SK-MEL-5 (cell line): ENCODE results near the gene COL18A1. TPM values are rescaled to one million over a fixed set of nuclear protein-coding genes. Genes with fewer than 3 reads are reported as not detected.
"Not testable (repeated sequence)": the region's sequence is repeated elsewhere in the genome, so short reads cannot be mapped to it uniquely, and the experiment has no call there.

Source experiments
- DNase-seq: peaks from one replicate; pipeline ENCODE4 v3.0.0-alpha.2; 2016; ENCODE audit warnings: low read depth, low spot score
- in situ Hi-C: cut with HindIII; loops from 2 replicates; pipeline ENCODE4 v1.10.0; 2016; ENCODE audit warnings: low sequenced_read_pairs, high pct_unique_total_duplicates, low pct_unique_long_range_greater_than_20kb
- total RNA-seq: library from RNA; depleted of rRNA; stranded (reverse); fragments of >200 nt; shearing (Covaris generic); gene quantifications from 2 replicates; pipeline ENCODE4 v1.2.3, GENCODE V29; 2014

Gene COL18A1
- total RNA-seq, 1 experiment from 2014 or later: 12.4 TPM

DNA sequence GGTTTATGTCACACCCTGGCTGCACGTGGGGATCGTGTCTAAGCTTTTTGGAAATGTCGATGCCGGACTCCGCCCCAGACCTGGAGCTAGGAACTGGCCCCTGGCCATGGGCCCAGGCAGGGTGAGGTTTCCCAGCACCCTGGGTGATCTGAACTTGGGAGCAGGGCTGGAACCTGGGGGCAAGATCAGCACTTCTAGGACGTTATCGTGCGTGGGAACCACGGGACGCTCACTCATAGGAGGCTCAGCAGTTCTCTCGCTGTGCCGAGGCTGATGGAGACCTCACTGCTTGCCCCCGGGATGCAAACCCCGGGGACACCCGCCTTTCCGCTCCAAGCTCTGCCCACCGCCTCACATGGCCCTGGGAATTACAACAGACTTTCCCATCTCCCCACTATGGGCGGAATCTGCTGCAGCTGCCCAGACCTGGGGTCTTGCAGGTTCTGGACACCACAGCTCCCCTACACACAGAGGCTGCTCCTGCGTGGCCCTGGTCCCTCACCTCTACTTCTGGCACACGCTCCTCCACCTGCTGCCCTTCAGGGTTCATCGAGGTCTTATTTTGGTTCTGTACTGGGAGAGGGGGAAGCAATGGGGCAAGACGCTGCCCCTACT, 35.9 kb downstream of the COL18A1 start:
- DNase-seq: no peak
- in situ Hi-C loops: no loop called here

DNA sequence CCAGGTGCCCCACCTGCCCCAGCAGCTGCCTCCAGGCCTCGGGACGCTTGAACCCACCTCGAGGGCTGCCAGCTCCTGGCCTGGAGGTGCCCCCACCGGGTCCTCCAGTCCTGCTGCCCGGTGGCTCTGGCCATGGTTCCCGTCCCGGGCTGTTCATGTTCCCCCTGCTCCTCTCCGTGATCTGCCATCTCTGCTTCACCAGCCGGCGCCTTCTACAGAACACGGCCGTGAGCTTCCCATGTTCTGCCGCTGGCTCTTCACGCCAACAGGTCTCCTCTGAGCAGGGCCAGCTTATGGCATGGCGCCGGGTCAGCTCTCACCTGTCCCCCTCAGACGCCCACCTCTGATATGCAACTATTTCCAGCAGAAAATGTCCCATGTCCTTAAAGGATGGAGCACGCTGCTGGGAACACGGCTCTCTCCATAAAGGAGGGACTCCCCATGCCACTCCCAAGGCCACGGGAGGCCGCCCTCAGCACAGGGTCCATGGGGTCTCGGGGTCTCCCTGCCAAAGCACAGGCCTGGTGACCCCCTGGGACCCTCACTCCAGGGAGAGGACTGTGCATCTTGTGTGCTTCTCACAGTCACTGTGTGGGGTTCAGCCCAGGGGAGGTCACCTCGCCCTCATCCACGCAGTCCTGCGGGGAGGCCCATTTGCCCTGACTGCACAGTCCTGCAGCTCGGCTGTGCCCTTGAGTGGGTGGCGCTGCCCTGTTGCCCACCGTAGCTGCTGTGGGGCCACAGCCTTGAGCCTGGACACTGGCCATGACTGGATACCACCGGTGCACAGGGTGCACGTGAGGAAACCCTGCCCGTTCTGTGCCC, 36.7 kb downstream of the COL18A1 start:
- no peak for DNase-seq
- in situ Hi-C loops: no loop called here

DNA sequence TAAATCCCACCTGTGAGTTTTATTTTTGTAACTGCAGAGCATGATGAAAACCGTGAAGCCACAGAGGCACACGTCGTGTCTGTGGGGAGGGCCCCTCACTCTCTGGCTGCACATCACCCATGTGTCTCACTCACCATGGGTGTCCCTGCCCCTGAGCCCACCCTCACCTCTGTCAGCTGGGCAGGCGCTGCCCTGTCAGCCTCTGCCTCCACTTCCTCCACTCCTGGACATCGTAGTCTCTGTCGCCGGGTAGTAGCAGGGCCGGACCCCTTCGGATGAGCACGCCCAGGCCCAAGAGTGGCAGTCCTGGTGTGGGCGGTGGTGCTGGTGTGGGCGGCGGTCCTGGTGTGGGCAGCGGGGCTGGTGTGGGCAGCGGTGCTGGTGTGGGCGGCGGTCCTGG, 37.3 kb downstream of the COL18A1 start:
- in situ Hi-C loops: no loop called here
- DNase-seq: no peak

DNA sequence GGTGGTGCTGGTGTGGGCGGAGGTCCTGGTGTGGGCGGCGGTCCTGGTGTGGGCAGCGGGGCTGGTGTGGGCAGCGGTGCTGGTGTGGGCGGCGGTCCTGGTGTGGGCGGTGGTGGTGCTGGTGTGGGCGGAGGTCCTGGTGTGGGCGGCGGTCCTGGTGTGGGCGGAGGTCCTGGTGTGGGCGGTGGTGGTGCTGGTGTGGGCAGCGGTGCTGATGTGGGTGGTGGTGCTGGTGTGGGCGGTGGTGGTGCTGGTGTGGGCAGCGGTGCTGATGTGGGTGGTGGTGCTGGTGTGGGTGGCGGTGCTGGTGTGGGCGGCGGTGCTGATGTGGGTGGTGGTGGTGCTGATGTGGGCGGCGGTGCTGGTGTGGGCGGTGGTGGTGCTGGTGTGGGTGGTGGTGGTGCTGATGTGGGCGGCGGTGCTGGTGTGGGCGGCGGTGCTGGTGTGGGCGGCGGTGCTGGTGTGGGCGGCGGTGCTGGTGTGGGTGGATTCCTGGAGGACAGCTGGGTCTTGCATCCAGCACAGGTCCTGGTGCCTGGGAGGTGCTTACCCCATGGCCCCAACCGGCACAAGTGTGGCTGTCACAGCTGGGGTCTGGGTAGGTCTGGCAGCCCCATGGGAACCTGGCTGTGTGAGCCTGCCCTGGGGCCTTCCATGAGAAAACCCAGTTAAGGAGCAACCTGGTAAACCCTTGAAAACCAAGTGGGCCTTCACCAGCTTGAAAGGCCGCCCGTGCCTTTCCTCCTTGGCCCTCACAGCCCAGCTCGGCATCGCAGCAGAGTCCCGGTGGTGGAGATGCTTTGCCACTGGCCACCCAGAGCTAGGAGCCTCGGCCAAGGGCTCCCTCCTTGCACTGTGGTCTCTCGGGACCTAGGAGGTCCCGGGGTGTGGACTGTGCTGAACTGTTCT, 38.0 kb downstream of the COL18A1 start:
- DNase-seq, in situ Hi-C loops: not testable (repeated sequence)

DNA sequence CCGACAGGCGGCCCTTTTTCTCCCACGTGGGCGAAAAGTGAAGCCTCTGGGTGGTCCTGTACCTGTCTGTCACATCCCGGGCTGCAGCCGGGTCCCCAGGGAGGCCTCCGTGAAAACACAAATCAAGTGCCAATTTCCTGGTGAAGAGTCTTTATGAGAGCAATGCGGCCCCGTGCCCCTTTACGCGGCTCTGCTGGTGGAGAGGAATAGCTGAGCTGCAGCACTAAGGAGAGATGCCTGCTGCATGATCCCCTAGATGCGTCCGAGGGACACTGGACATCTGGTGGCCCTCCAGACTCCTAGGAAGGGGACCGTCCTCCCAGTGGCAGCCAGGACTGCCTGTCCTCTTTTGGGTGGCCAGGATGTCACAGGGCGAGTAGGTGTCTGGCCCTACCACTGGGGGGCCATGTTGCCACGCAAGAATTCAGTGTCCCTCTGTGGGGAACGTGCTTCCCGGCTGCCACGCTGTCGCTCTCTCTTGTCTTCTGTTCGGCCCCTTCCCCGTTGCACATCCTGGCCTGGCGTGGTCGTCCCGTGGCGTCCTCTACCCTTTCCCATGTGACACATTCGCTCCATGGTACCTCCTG, 38.7 kb downstream of the COL18A1 start:
- no peak for DNase-seq
- in situ Hi-C loops: no loop called here

DNA sequence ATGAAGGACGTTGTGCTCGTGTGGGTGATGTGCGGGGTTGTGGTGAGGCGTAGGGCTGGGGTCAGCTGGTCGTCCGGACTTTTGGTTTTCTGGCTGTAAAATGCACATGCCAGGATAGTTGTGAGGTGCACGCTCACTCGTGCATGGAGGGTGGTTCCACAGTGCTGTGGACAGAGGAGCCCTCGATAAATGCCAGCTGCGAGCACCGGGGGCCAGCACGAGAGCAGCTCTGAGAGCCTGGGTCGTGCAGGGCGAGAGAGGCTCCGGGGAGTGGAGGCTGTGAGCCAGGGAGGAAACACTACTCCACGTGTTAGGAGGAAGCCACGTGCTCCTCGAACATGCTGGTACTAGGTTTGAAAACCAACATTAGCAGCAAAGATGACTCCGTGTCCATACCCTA, 39.4 kb downstream of the COL18A1 start:
- in situ Hi-C loops: no loop called here
- no peak for DNase-seq

DNA sequence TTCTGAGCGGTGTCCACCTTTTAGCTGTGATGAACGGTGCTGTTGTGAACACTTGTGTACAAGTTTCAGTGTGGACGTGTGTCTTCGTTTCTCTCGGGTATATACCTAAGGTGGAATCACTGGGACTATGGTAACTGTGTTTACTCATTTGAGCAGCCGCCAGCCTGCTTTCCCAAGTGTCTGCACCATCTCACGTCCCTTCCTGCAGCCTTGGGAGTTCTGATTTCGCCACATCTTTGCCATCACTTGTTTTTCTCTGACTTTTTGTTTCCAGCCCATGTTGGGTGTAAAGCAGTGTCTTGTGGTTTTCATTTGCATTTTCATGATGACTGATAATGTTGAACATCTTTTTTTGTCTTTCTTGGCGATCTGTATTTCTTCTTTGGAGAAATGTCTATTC, 40.4 kb downstream of the COL18A1 start:
- no peak for DNase-seq
- in situ Hi-C loops: no loop called here

DNA sequence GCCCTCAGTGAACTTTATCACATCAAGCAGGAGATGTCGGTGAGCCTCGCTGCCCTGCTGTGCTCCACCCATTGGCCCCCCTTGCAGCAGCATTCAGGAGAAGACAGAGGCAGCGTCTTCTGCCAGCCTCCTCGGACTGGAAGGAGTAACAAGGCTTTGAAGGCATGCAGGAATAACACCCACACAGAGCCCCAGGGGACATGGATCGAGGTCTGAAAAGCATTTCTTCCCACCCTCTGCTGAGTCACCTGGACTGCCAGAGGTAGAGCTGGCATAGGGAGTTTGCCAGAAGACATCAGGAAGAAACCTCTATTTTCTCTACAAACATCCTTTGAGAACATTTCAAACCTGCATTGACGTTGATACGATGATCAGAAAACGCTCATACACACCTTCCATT, 42.9 kb downstream of the COL18A1 start:
- in situ Hi-C loops: no loop called here
- no peak for DNase-seq

DNA sequence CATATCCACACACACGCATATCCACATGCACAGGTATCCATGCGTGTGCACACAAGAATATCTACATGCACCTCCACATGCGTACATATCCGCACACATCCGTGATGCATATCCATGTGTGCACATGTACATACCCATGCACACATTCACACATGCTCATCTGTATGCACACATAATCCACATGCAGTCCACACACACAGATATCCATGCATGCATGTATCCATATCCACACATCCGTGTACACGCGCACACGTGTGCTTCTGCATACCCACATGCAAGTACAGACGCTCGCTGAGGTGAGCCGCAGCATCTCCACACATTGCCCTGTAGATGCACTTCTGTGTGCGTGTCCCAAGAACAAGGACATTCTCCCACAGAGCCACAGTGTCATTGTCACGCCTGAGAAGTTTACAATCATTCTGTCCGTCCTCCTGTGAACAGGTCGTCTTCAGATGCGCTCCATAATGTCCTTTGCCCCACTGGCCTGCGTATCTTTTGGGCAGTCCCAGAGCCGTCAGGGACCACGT, 43.4 kb downstream of the COL18A1 start:
- in situ Hi-C loops: no loop called here
- DNase-seq: no peak

DNA sequence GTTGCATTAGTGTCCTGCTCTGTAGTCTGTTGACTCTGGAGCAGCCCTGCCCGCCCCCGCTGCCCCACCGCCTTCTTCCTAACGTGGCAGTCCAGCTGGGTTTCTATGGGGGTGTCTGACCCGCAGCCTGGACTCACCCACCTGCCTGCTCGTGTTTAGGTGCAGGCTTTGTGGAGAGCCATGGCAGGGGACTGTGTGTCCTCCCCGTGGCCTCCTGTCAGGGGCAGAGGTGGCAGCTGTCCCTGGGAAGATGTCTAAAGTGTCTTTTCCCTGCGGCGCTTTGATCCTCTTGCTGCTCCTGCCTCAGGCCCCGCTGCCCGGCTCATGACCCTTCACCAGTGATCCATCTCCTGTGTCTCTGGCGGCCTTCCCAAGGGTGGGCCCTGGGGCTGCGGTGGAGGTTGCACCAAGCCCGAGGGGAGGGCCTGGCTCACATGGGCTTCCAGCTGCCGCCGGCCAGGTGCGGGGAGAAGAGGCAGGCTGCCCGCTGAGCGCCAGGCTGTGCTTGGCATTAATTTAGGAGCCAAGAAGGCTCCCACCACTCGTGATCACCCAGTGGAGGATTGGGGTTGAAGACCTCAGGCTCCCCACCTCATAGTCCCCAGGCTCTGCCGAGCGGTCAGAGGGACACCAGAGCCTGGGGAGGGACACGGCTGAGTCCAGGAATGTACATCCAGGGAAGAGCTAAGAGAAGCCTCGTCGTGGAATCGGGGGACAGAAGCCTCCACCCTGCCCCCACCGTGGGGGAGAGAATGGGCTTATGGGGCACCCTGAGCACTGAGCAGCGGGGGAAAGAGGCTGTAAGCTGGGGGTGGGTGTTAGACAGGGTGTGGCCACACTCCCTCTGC, 44.1 kb downstream of the COL18A1 start:
- no peak for DNase-seq
- in situ Hi-C loops: no loop called here

DNA sequence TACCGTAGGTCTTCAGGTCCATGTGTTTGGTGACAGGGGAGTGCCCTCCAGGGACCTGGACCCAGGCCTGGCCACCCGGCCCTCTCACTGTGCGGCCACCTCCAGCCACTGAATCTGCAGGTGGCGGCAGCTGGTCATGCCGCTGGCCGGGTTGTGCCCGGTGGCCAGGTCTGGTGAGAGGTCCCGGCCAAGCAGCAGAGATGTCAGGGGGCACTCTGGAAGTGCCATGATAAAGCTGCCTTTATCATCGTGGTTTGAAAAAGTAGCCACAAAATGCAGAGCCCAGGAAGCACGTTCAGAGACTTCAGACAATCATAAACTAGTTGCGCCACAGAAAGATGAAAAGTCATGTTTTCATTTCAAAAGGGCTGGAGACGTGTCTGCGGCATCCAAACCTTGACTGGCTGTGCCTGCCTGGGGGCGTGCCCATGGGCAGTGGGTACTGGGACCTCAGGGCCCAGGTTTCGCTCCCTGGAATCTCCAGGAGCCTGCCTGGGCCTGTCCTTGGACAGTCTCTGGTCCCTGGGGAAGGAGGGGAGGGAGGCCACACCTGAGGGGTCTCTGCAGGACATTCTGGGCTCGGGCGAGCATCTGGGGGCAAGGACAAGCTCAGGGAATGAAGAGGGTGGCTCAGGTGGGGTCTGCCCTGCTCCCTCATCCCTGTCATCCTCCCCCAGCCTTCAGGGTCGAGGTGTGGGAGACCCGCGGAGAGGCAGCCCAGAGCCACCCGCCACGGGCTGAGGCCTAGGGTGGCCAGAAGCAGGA, 44.9 kb downstream of the COL18A1 start:
- in situ Hi-C loops: no loop called here
- DNase-seq: no peak

DNA sequence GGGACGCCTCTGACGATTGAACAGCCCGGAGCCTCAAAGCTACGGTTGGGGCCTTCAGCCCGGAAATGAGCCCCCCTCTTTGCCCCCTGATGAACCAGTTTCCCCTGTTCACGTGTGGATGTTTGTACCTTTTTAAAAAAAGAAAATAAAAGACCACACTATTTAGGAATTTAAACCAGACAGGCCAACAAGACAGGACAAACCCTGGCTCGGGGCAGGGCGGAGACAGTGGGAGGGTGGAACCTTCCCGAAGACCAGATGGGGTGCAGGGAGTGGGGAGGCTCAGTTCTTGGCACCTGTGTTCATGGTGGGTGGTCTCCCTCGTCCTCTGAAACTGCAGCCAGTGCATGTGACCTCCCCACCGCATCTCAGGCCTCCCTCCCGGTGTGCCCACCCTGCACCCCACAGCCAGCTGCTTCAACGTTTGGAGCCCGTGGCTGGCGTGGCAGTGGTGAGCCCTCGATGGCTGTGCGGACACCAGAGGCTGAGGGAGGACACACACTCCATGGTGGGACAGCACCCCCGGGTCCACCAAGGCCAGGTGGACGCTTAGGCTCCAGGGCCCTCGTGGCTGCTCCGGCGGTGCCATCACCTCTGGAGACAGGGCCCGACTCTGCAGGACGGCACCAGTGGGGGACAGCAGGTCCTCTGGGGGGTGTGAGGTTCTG, 45.6 kb downstream of the COL18A1 start:
- DNase-seq: no peak
- in situ Hi-C loops: no loop called here

DNA sequence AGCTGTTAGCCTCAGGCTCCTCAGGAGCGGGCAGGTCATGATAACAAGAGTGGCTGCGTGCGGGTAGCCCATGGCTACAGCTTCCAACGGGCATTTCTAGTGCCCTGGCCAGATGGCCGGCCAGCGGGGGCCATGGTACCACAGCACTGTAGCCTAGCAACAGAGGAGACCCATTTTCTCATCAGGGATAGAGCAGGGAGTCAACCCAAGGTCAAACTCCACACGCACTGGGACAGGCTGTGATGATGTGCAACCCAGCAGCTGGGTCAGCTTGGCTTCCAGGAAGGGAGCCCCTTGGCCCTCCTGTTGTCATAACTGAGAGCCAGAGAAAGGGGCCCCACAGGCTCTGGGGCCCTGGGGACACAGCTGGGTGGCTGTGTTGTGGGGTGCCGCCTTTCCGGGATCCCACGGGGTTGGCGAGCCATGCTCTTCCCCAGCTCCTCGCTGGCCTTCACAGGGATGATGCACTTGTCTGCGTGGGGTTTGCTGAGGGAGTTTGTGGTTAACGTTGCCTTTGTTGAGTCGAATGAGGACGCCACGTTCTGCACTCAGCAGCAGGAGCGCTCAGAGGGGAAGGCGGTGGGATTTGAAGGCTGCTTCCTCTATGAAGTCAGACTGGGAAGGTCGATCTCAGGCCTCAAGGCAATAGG, 46.3 kb downstream of the COL18A1 start:
- in situ Hi-C loops: no loop called here
- no peak for DNase-seq

DNA sequence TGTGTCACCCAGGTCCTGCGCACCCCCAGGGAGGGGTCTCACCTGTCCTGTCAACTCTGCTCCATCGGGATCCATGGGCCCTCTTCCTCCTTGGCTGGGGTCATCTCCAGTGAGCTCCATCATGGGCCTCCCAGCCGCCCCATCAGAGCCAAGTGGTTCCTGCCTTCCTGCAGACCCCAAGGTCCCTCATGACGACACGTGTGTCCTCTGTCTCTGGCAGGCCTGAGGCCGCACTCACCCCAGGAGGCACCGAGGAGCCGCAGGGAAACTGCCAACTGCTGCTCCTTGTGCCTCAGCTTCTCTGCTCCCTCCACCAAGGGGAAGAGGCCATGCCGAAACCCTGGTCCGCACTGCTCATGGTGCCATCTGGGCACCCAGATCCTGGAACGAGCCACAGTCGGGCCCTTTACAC, 46.8 kb downstream of the COL18A1 start:
- in situ Hi-C loops: no loop called here
- DNase-seq: no peak

DNA sequence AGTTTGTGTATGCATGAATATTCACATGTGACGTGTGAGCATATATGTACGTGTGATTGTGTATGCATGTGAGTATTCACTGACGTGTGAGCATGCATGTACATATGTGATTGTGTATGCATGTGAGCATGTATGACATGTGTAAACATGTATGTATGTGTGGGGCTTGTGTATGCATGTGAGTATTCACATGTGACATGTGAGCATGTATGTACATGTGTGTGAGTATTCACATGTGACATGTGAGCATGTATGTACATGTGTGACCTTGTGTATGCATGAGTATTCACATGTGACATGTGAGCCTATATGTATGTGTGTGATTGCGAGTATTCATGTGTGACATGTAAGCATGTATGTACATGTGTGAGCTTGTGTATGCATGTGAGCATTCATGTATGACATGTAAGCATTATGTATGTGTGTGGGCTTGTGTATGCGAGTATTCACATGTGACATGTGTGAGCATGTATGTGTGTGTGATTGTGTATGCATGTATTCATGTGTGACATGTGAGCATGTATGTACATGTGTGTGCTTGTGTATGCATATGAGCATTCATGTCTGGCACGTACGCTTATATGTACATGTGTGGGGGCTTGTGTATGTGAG, 47.8 kb downstream of the COL18A1 start:
- in situ Hi-C loops: no loop called here
- no peak for DNase-seq
